ENCODE measurements around the gene PAX3. TPM values are rescaled to one million over a fixed set of nuclear protein-coding genes. Genes with fewer than 3 reads are reported as not detected.

PAX3 gene
- total and polyA plus RNA-seq, 2 experiments from 2014 or later = not detected

DNA sequence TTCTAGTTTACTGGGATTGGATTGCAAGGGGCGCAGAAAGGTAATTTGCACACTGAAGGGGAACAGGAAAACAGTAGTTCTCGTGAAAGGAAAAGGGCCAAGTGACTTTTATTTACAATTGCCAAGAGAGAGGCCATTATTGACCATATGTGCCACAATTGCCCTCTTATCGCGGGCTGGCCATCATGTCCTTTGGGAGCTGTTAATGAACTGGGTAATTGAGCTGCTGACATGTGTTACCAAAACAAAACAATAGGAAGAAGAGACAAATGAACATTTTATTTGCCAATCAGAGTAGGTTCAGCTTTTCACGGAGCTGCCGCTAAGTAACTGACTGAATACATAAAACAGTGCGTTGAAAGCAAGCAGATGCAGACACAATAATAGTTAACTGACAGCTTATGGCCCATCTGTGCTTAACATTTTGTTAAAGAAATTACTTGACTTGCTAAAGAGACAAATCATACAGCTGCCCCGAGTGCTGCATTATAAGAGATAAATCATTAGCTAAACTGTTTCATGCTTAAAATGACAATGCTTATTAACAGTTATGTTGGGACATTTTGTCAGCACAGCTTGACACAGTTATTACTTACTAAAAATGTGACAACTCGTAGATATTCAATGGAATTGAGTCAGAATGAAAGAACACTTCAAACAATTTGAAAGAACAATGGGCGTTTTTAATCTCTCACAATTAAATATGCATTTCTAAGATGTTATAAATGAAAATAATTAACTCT, 57.5 kb downstream of the PAX3 start:
- no peak overlapping the region for H3K4me3 ChIP-seq
- WGBS, 2 experiments (ENCODE audit: low coverage in 1 of 2, low lambda C conversion rate in 2 of 2, missing lambda C conversion rate in 2 of 2) = 5 to 9% methylated on average over 10 of the region's 10 CpGs
- H3K4me1 ChIP-seq (ENCODE audit: insufficient read depth) = no peaks in the 10 kb centered on the region

DNA sequence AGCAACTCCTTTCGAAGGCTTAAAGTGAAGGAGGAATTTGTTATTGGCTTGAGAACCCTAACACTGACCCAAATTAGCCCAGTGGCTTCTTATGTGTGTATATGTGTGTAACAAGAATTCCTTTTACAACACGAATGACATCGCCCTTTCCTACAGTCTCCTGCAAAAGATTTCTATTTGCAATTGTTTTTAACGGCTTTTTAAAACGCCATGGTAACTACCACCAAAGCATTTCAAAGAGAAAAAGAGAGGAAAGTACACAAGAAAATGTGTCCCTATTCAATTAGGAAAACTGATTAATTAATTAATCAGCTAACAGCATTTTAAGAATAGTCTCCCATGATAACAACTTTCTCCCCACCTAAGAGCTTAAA, 58.1 kb downstream of the PAX3 start:
- H3K4me3 ChIP-seq = no peak overlapping the region
- TF ChIP-seq EZH2phosphoT487 (IDR thresholded peaks at IDR 0.05; ENCODE audit: insufficient read depth, low read depth) (no peak), EZH2 (IDR thresholded peaks at IDR 0.05; ENCODE audit: insufficient read depth, poor library complexity, severe bottlenecking) (no peak)
- no peak overlapping the region for H3K9ac ChIP-seq
- H3K9me3 ChIP-seq (ENCODE audit: low read depth) = no peaks in the 10 kb centered on the region
- no peak overlapping the region for H3K27ac ChIP-seq
- no peaks in the 10 kb centered on the region for H3K4me1 ChIP-seq (ENCODE audit: insufficient read depth)
- no peaks in the 10 kb centered on the region for H3K36me3 ChIP-seq (ENCODE audit: low read depth)
- peaks cover 21% of the 10 kb centered on the region for H3K27me3 ChIP-seq (replicated peaks; ENCODE audit: insufficient read depth)
- 8 to 15% methylated on average over 5 of the region's 5 CpGs for WGBS, 2 experiments (ENCODE audit: low coverage in 1 of 2, low lambda C conversion rate in 2 of 2, missing lambda C conversion rate in 2 of 2)
- no peaks in the 10 kb centered on the region for H3K9me2 ChIP-seq (ENCODE audit: insufficient read depth)
- H2AFZ ChIP-seq = no peak overlapping the region
- H3F3A ChIP-seq (ENCODE audit: insufficient read depth) = no peaks in the 10 kb centered on the region
- no peak for DNase-seq
- in situ Hi-C loops (cut with MboI) = no loop called here
- no peaks in the 10 kb centered on the region for H4K20me1 ChIP-seq (ENCODE audit: insufficient read depth)
- no peaks in the 10 kb centered on the region for H3K79me2 ChIP-seq (ENCODE audit: insufficient read depth)
- no peak overlapping the region for H3K4me2 ChIP-seq (ENCODE audit: unreplicated experiment)

More for the DNA sequence above, 57.5 kb downstream of the PAX3 start:
- Histone ChIP-seq H4K20me1 (ENCODE audit: insufficient read depth) (no peaks in the 10 kb centered on the region), H3K9ac (no peak overlapping the region), H2AFZ (no peak overlapping the region), H3K27ac (no peak overlapping the region), H3K36me3 (ENCODE audit: low read depth) (no peaks in the 10 kb centered on the region), H3K9me3 (ENCODE audit: low read depth) (no peaks in the 10 kb centered on the region), H3K27me3 (replicated peaks; ENCODE audit: insufficient read depth) (peaks cover 21% of the 10 kb centered on the region), H3K4me2 (ENCODE audit: unreplicated experiment) (no peak overlapping the region), H3K9me2 (ENCODE audit: insufficient read depth) (no peaks in the 10 kb centered on the region), H3K79me2 (ENCODE audit: insufficient read depth) (no peaks in the 10 kb centered on the region), H3F3A (ENCODE audit: insufficient read depth) (no peaks in the 10 kb centered on the region)
- no peak for TF ChIP-seq EZH2 (IDR thresholded peaks at IDR 0.05; ENCODE audit: insufficient read depth, poor library complexity, severe bottlenecking)
- no peak for TF ChIP-seq EZH2phosphoT487 (IDR thresholded peaks at IDR 0.05; ENCODE audit: insufficient read depth, low read depth)
- no peak for DNase-seq
- in situ Hi-C loops (cut with MboI) = no loop called here

DNA sequence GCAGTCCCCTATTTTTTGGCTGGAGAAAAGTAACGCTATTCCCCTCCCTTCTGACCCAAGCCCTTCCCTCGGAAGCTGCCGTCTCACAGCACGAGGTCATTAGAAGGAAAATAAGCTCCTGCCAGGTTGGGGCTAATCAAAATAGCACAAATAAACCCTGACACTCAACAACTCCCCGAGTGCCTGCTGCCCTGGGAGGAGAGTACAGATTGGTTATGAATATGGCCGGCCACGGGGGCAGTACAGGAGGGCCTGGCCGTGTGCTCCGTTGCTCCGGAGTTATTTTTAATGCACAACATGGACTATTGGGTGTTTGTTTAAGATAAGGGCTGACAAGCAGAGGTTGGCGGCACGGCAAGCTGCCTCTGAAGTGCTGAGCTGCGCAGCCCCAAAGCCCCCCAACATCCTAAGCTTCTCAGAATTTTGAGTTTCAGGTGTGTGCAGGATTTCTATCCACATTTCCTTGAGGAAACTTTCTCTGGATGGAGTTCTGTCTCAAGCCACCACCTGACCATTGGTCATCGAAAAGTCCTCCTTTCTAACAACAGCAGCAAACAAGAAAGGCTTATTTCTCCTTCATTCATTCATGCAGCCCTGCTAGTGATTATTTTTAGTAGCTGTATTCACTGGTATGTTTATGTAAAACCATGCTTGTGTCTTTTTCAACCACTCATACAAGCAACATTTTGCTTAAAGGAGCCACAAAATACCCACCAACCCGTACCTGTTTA, 58.7 kb downstream of the PAX3 start:
- 2 to 5% methylated on average over 15 of the region's 15 CpGs for WGBS, 2 experiments (ENCODE audit: low coverage in 1 of 2, low lambda C conversion rate in 2 of 2, missing lambda C conversion rate in 2 of 2)
- Histone ChIP-seq H3F3A (ENCODE audit: insufficient read depth) (no peaks in the 10 kb centered on the region), H3K4me3 (no peak overlapping the region), H3K79me2 (ENCODE audit: insufficient read depth) (no peaks in the 10 kb centered on the region), H3K4me1 (ENCODE audit: insufficient read depth) (no peaks in the 10 kb centered on the region), H2AFZ (no peak overlapping the region), H3K9me3 (ENCODE audit: low read depth) (no peaks in the 10 kb centered on the region), H3K9ac (no peak overlapping the region), H3K36me3 (ENCODE audit: low read depth) (no peaks in the 10 kb centered on the region), H3K27me3 (replicated peaks; ENCODE audit: insufficient read depth) (peaks cover 21% of the 10 kb centered on the region), H4K20me1 (ENCODE audit: insufficient read depth) (no peaks in the 10 kb centered on the region), H3K4me2 (ENCODE audit: unreplicated experiment) (no peak overlapping the region), H3K9me2 (ENCODE audit: insufficient read depth) (no peaks in the 10 kb centered on the region), H3K27ac (no peak overlapping the region)
- in situ Hi-C loops (cut with MboI) = no loop called here
- TF ChIP-seq EZH2phosphoT487 (IDR thresholded peaks at IDR 0.05; ENCODE audit: insufficient read depth, low read depth) = no peak
- TF ChIP-seq EZH2 (IDR thresholded peaks at IDR 0.05; ENCODE audit: insufficient read depth, poor library complexity, severe bottlenecking) = no peak
- DNase-seq = no peak

DNA sequence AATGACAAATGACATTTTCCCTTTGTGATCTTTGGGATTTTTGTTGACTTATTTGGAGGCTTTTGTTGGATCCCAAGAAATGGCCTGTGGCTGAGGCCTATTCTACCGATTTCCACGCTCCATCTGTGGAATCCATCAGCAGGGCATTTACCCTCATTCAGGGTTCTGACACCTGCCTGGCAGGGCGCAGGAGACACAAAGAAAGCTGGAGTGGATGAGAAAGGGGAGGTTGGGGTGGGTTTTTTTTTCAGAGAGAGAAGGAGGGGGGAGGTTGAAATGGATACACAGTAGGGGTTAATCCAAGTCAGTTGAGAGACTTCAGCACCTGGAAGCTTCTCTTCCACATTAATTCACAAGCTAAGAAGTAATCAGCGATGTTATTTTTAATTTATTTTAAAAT, 59.7 kb downstream of the PAX3 start:
- no peaks in the 10 kb centered on the region for H4K20me1 ChIP-seq (ENCODE audit: insufficient read depth)
- no peaks in the 10 kb centered on the region for H3K9me2 ChIP-seq (ENCODE audit: insufficient read depth)
- 21 to 23% methylated on average over 4 of the region's 4 CpGs for WGBS, 2 experiments (ENCODE audit: low coverage in 1 of 2, low lambda C conversion rate in 2 of 2, missing lambda C conversion rate in 2 of 2)
- no peak overlapping the region for H3K9ac ChIP-seq
- TF ChIP-seq EZH2 (IDR thresholded peaks at IDR 0.05; ENCODE audit: insufficient read depth, poor library complexity, severe bottlenecking) (no peak), EZH2phosphoT487 (IDR thresholded peaks at IDR 0.05; ENCODE audit: insufficient read depth, low read depth) (no peak)
- peaks cover 21% of the 10 kb centered on the region for H3K27me3 ChIP-seq (replicated peaks; ENCODE audit: insufficient read depth)
- H3K4me2 ChIP-seq (ENCODE audit: unreplicated experiment) = no peak overlapping the region
- in situ Hi-C loops (cut with MboI) = no loop called here
- no peak overlapping the region for H3K4me3 ChIP-seq
- no peaks in the 10 kb centered on the region for H3K36me3 ChIP-seq (ENCODE audit: low read depth)
- no peaks in the 10 kb centered on the region for H3K9me3 ChIP-seq (ENCODE audit: low read depth)
- no peaks in the 10 kb centered on the region for H3K79me2 ChIP-seq (ENCODE audit: insufficient read depth)
- no peaks in the 10 kb centered on the region for H3K4me1 ChIP-seq (ENCODE audit: insufficient read depth)
- no peak overlapping the region for H2AFZ ChIP-seq
- H3K27ac ChIP-seq = no peak overlapping the region
- no peaks in the 10 kb centered on the region for H3F3A ChIP-seq (ENCODE audit: insufficient read depth)
- no peak for DNase-seq
